Mesenchymal stem cell (in vitro differentiated cells and primary cell): ENCODE data around the gene ABHD17C.

ENCODE experiments used
- DNase-seq: peaks from one replicate; pipeline ENCODE4 v3.0.0-alpha.2; 2013
- H2AFZ ChIP-seq: one replicate; pipeline ENCODE4 v1.6.1; 2013; ENCODE audit warnings: low read depth, mild to moderate bottlenecking, control low read depth, inconsistent platforms, low read length, moderate library complexity
- H2AK5ac ChIP-seq: 2 replicates; pipeline ENCODE4 v1.6.1; 2013; ENCODE audit warnings: low read length, moderate library complexity, mild to moderate bottlenecking, inconsistent platforms; ENCODE audit not compliant: severe bottlenecking
- H2BK120ac ChIP-seq: one replicate; pipeline ENCODE4 v1.6.1; 2013; ENCODE audit warnings: low read depth, mild to moderate bottlenecking, inconsistent platforms, low read length, moderate library complexity
- H2BK12ac ChIP-seq, 2 experiments: one replicate each; pipeline ENCODE4 v1.6.1; 2013; ENCODE audit warnings: inconsistent platforms in 2 of 2, low read length in 2 of 2, mild to moderate bottlenecking in 2 of 2, moderate library complexity in 2 of 2, control low read depth in 1 of 2
- H2BK15ac ChIP-seq: one replicate; pipeline ENCODE4 v1.6.1; 2013; ENCODE audit warnings: mild to moderate bottlenecking, low read depth, inconsistent platforms; ENCODE audit not compliant: poor library complexity, severe bottlenecking
- H2BK5ac ChIP-seq: 2 replicates; pipeline ENCODE4 v1.6.1; 2013; ENCODE audit warnings: low read depth, mild to moderate bottlenecking, low read length, control low read depth, inconsistent platforms; ENCODE audit not compliant: poor library complexity, severe bottlenecking
- H3K14ac ChIP-seq, 2 experiments: one replicate each; pipeline ENCODE4 v1.6.1; 2013; ENCODE audit warnings: inconsistent platforms in 2 of 2, low read length in 2 of 2, control low read depth in 1 of 2, mild to moderate bottlenecking in 1 of 2, moderate library complexity in 1 of 2
- H3K18ac ChIP-seq, 2 experiments: one replicate each; pipeline ENCODE4 v1.6.1; 2013; ENCODE audit warnings: inconsistent platforms in 2 of 2, low read length in 2 of 2, control low read depth in 1 of 2, low read depth in 1 of 2, mild to moderate bottlenecking in 1 of 2
- H3K23ac ChIP-seq, 2 experiments: one replicate each; pipeline ENCODE4 v1.6.1; 2013; ENCODE audit warnings: inconsistent platforms in 2 of 2, low read length in 2 of 2, mild to moderate bottlenecking in 2 of 2, moderate library complexity in 2 of 2, control low read depth in 1 of 2
- H3K27ac ChIP-seq: 2 replicates; pipeline ENCODE4 v1.5.1; 2013; ENCODE audit warnings: mild to moderate bottlenecking, moderate library complexity, low read length, control low read depth, inconsistent platforms; ENCODE audit not compliant: poor library complexity, severe bottlenecking
- H3K27me3 ChIP-seq, 2 experiments: 2 replicates each; pipeline versions ENCODE4 v1.6.1 to v1.7.0; 2013; ENCODE audit warnings: low read length in 2 of 2, mild to moderate bottlenecking in 2 of 2, moderate library complexity in 2 of 2, control low read depth in 1 of 2, inconsistent platforms in 1 of 2; ENCODE audit not compliant: control insufficient read depth in 1 of 2, insufficient read depth in 1 of 2
- H3K36me3 ChIP-seq, 2 experiments: 2 replicates each; pipeline versions ENCODE4 v1.6.1 to v1.7.0; 2013; ENCODE audit warnings: low read length in 2 of 2, control low read depth in 1 of 2, inconsistent platforms in 1 of 2, low read depth in 1 of 2, mild to moderate bottlenecking in 1 of 2; ENCODE audit not compliant: insufficient read depth in 2 of 2, control insufficient read depth in 1 of 2
- H3K4ac ChIP-seq, 2 experiments: one replicate each; pipeline ENCODE4 v1.6.1; 2013; ENCODE audit warnings: inconsistent platforms in 2 of 2, low read length in 2 of 2, mild to moderate bottlenecking in 2 of 2, moderate library complexity in 2 of 2, control low read depth in 1 of 2, low read depth in 1 of 2
- H3K4me1 ChIP-seq: 2 replicates; pipeline ENCODE4 v1.6.1; 2013; ENCODE audit warnings: low read depth, low read length, control low read depth; ENCODE audit not compliant: control insufficient read depth, insufficient read depth
- H3K4me2 ChIP-seq: 2 replicates; pipeline ENCODE4 v1.6.1; 2013; ENCODE audit warnings: low read length, mild to moderate bottlenecking, inconsistent platforms; ENCODE audit not compliant: poor library complexity, severe bottlenecking
- H3K4me3 ChIP-seq, 2 experiments: 2 replicates each; pipeline versions ENCODE4 v1.5.1 to v1.7.0; 2013; ENCODE audit warnings: low read length in 2 of 2, mild to moderate bottlenecking in 2 of 2, control low read depth in 1 of 2, low read depth in 1 of 2; ENCODE audit not compliant: insufficient read depth in 1 of 2
- H3K79me1 ChIP-seq: replicated peaks from 2 replicates; pipeline ENCODE4 v1.6.1; 2013; ENCODE audit warnings: mild to moderate bottlenecking, control low read depth, low read length, inconsistent platforms; ENCODE audit not compliant: poor library complexity, severe bottlenecking
- H3K9ac ChIP-seq: 2 replicates; pipeline ENCODE4 v1.7.0; 2013; ENCODE audit warnings: mild to moderate bottlenecking, low read length, moderate library complexity
- H3K9me3 ChIP-seq: 2 replicates; pipeline ENCODE4 v1.7.0; 2013; ENCODE audit warnings: mild to moderate bottlenecking, low read length; ENCODE audit not compliant: control insufficient read depth
- H4K8ac ChIP-seq: one replicate; pipeline ENCODE4 v1.6.1; 2013; ENCODE audit warnings: inconsistent platforms, mild to moderate bottlenecking, low read length, moderate library complexity
- H4K91ac ChIP-seq: one replicate; pipeline ENCODE4 v1.6.1; 2013; ENCODE audit warnings: mild to moderate bottlenecking, low read length, inconsistent platforms
- WGBS: methylation state at CpG from one replicate; pipeline ENCODE4 v1.1.7; 2013; ENCODE audit warnings: mixed read lengths; 5-methylcytosine and 5-hydroxymethylcytosine counted together

ABHD17C gene

DNA sequence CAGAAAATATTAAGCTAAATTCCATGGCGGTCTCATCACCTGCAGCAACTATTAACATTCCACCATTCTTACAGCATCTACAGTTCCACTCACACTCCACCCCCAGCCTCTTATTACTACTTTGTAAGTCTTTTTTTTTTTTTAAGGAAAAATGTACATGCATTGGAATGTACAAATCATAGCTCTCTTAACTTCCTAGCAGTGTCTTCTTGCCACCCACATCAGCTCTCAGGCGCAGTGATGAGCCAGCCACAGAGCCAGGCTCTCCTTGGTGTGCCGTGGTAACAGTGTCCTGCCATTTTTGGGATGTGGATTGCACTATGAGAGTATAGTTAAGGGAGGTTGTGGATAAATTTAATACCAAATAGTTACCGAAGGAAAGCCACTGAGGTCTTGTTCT lies 17.8 kb downstream of the ABHD17C start:
- H2AK5ac ChIP-seq, result no peak overlapping the region
- 100% methylated on average over 3 of the region's 4 CpGs for WGBS
- no peak overlapping the region for H3K9ac ChIP-seq
- H4K91ac ChIP-seq, result no peak overlapping the region
- no peak overlapping the region for H3K27ac ChIP-seq
- H2AFZ ChIP-seq, result no peak overlapping the region
- H3K4ac ChIP-seq, result no peak overlapping the region
- H3K4me3 ChIP-seq, result no peak overlapping the region
- H3K9me3 ChIP-seq, result no peaks in the 10 kb centered on the region
- H2BK5ac ChIP-seq, result no peak overlapping the region
- H2BK15ac ChIP-seq, result no peak overlapping the region
- H3K4me2 ChIP-seq, result no peak overlapping the region
- no peaks in the 10 kb centered on the region for H3K27me3 ChIP-seq
- H3K23ac ChIP-seq, result no peak overlapping the region
- H2BK120ac ChIP-seq, result no peak overlapping the region
- peaks cover 2% of the 10 kb centered on the region for H3K4me1 ChIP-seq
- no peak overlapping the region for H3K14ac ChIP-seq
- peaks cover 46% of the 10 kb centered on the region for H3K79me1 ChIP-seq
- no peak for DNase-seq
- no peak overlapping the region for H3K18ac ChIP-seq
- no peak overlapping the region for H4K8ac ChIP-seq
- peaks cover 0 to 2% of the 10 kb centered on the region in 2 experiments for H3K36me3 ChIP-seq
- H2BK12ac ChIP-seq, result no peak overlapping the region

DNA sequence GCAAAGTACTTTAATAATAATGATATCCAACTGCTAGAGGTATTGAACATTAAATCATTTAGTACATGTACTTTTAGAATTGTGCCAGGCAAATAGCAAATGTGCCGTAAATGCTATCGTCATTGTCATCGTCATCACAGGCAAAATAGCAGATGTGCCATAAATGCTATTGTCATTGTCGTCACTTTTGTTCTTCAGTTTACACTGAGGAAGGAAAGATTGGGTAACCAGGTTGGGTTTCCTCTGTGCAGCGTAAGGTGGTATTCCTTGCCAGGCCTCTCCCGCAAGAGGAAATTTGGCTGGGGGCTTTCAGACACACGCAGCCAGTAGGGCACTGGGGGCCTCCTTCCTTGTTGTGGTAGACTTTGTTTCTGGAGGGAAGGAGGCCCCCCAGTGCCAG lies 26.4 kb downstream of the ABHD17C start:
- Histone ChIP-seq H3K4me2 (no peak overlapping the region), H2BK120ac (no peak overlapping the region), H3K4me1 (no peaks in the 10 kb centered on the region), H3K4me3 (no peak overlapping the region), H3K18ac (no peak overlapping the region), H2BK15ac (no peak overlapping the region), H2AK5ac (no peak overlapping the region), H3K27ac (no peak overlapping the region), H3K27me3 (no peaks in the 10 kb centered on the region), H3K23ac (peak overlapping the region in 1 of 2 experiments; percentile 9), H4K91ac (no peak overlapping the region), H2BK5ac (no peak overlapping the region), H2BK12ac (no peak overlapping the region), H4K8ac (no peak overlapping the region), H3K14ac (no peak overlapping the region), H3K9ac (no peak overlapping the region), H2AFZ (no peak overlapping the region), H3K79me1 (peaks cover 30% of the 10 kb centered on the region), H3K36me3 (peaks cover 0 to 16% of the 10 kb centered on the region in 2 experiments), H3K4ac (no peak overlapping the region), H3K9me3 (no peaks in the 10 kb centered on the region)
- no peak for DNase-seq
- 92% methylated on average over 7 of the region's 7 CpGs for WGBS

DNA sequence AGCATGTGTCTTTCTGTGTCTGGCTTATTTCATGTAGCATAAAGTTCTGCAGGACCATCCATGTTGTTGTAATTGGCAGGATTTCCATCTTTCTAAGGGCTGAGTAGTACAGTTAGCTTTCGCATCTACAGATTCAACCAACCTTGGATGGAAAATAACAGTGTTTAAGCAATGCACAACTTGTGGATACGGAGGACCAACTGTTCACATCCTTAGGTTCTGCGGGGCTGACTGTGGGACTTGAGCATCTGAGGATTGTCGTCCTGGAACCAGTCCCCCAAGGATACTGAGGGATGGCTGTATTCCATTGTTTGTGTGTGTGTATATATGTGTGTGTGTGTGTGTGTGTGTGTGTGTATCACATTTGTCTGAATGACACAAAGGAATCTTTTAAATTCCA lies 27.7 kb downstream of the ABHD17C start:
- Histone ChIP-seq H4K91ac (no peak overlapping the region), H3K79me1 (peaks cover 26% of the 10 kb centered on the region), H3K23ac (no peak overlapping the region), H3K4me3 (no peak overlapping the region), H3K4ac (no peak overlapping the region), H3K18ac (no peak overlapping the region), H3K27me3 (no peaks in the 10 kb centered on the region), H2BK120ac (no peak overlapping the region), H2BK5ac (no peak overlapping the region), H3K9me3 (no peaks in the 10 kb centered on the region), H3K14ac (no peak overlapping the region), H3K9ac (no peak overlapping the region), H3K4me2 (no peak overlapping the region), H2AFZ (no peak overlapping the region), H3K4me1 (peaks cover 4% of the 10 kb centered on the region), H3K36me3 (peaks cover 0 to 17% of the 10 kb centered on the region in 2 experiments), H3K27ac (no peak overlapping the region), H2AK5ac (no peak overlapping the region), H2BK12ac (no peak overlapping the region), H4K8ac (no peak overlapping the region), H2BK15ac (no peak overlapping the region)
- no peak for DNase-seq
- WGBS, result over 99% methylated on average over 4 of the region's 4 CpGs

DNA sequence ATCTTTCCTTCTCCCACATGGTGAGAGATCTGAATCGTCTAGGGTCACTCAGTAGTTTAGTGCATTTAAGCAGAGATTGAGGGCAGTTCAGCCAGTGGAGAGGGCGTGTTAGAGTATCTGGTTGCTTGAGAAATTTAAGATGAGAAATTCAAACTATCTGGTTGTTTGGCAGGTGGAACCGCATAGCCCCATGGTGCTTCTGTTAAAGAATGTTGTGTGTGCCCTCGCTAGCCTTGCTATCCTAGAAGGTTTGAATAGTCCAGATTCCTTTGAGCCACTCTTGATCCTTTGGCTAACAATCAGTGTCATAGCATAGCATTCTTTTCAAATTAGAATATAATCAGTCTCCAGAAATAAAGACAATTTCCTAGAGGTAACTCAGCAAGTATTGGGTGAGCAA lies 32.1 kb downstream of the ABHD17C start:
- no peaks in the 10 kb centered on the region for H3K9me3 ChIP-seq
- 93% methylated on average over 4 of the region's 4 CpGs for WGBS
- no peaks in the 10 kb centered on the region for H3K27me3 ChIP-seq
- no peak overlapping the region for H3K14ac ChIP-seq
- H2AK5ac ChIP-seq, result no peak overlapping the region
- no peak overlapping the region for H4K8ac ChIP-seq
- peak overlapping the region; percentile 43 for H3K27ac ChIP-seq
- H2BK5ac ChIP-seq, result no peak overlapping the region
- DNase-seq, result no peak
- no peak overlapping the region for H2BK120ac ChIP-seq
- no peak overlapping the region for H3K23ac ChIP-seq
- no peak overlapping the region for H2AFZ ChIP-seq
- H3K4me3 ChIP-seq, result no peak overlapping the region
- peaks cover 29% of the 10 kb centered on the region for H3K79me1 ChIP-seq
- peaks cover 5% of the 10 kb centered on the region for H3K4me1 ChIP-seq
- no peak overlapping the region for H3K4ac ChIP-seq
- H3K4me2 ChIP-seq, result no peak overlapping the region
- H2BK12ac ChIP-seq, result no peak overlapping the region
- H3K18ac ChIP-seq, result no peak overlapping the region
- H4K91ac ChIP-seq, result no peak overlapping the region
- peaks cover 0 to 19% of the 10 kb centered on the region in 2 experiments for H3K36me3 ChIP-seq
- H2BK15ac ChIP-seq, result no peak overlapping the region
- H3K9ac ChIP-seq, result no peak overlapping the region
